Thymus (tissue), 11 donors: ENCODE measurements around the gene SYDE2. TPM values are rescaled to one million over a fixed set of nuclear protein-coding genes. Genes with fewer than 3 reads are reported as not detected.

Experiments
- DNase-seq, 9 donors: peaks; one replicate each; pipeline ENCODE4 v3.0.0-alpha.2; 2013; ENCODE audit warnings: low spot score in 9 of 9, low read depth in 6 of 9, missing footprints in 1 of 9
- H3K27ac ChIP-seq, 2 donors: one replicate each; pipeline ENCODE4 v1.5.1; 2013; ENCODE audit warnings: control low read depth in 1 of 2, low read depth in 1 of 2, low read length in 1 of 2, mild to moderate bottlenecking in 1 of 2, moderate library complexity in 1 of 2
- H3K27me3 ChIP-seq, 2 donors: one replicate each; pipeline ENCODE4 v1.5.1; 2013; ENCODE audit warnings: low read length in 1 of 2; ENCODE audit not compliant: control insufficient read depth in 2 of 2, insufficient read depth in 1 of 2
- H3K36me3 ChIP-seq, 2 donors: one replicate each; pipeline ENCODE4 v1.5.1; 2013; ENCODE audit warnings: low read length in 1 of 2, mild to moderate bottlenecking in 1 of 2, moderate library complexity in 1 of 2; ENCODE audit not compliant: control insufficient read depth in 2 of 2, insufficient read depth in 2 of 2
- H3K4me1 ChIP-seq, 2 donors: one replicate each; pipeline ENCODE4 v1.5.1; 2013; ENCODE audit warnings: low read length in 2 of 2; ENCODE audit not compliant: control insufficient read depth in 2 of 2, insufficient read depth in 2 of 2
- H3K4me3 ChIP-seq, 2 donors: one replicate each; pipeline ENCODE4 v1.5.1; 2013; ENCODE audit warnings: low read length in 2 of 2, control low read depth in 1 of 2, mild to moderate bottlenecking in 1 of 2
- H3K9me3 ChIP-seq, 2 donors: one replicate each; pipeline ENCODE4 v1.5.1; 2013; ENCODE audit warnings: low read length in 1 of 2, mild to moderate bottlenecking in 1 of 2; ENCODE audit not compliant: control insufficient read depth in 2 of 2, insufficient read depth in 1 of 2
- WGBS: extraction: QIAGEN DNeasy Blood & Tissue Kit; methylation state at CpG from one replicate; pipeline ENCODE4 v1.1.7; 2013; 5-methylcytosine and 5-hydroxymethylcytosine counted together
- polyA plus RNA-seq: library from polyadenylated mRNA; stranded (reverse); fragments of 200-250 nt; gene quantifications from one replicate; pipeline ENCODE4 v1.2.3, GENCODE V29; 2013
- total RNA-seq: library from RNA; stranded (reverse); fragments of 120-200 nt; gene quantifications from one replicate; pipeline ENCODE4 v1.2.4, GENCODE V29; 2013
- donor health status: healthy.

The SYDE2 gene
- total and polyA plus RNA-seq, 2 donors: 1.1 to 1.3 TPM

DNA sequence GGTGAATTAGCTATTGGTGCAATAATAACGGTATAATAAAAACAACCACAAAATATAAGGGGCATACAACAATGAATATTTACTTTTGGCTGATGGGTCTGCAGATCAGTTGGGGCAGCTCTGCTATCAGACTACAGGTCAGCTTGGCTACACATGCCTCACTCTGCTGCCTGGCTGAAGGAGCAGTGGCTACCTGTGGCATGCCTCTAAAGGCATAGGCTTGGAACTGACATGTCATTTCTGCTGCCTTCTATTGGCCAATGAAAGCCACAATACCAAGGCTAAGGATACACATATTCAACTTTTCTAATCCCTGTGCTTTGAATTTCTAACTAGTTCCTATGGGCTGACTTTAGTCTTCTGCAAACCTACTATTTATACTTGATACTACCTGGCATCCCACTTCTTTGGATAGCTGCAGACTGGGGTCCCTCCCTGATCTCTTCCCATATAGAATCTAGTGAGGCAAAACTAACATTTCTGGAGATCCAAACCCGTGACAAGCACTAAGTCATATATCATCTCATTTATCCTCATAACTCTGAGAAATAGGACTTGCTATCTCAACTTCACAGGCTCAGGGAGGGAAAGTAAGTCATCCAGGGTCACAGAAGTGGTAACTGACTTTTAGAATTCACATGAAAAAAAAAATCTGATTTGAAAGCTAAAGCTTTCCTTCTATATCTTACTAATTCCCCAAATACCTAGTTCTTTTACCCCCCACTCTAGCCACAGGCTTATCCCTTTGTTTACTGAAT is 19.2 kb upstream of the SYDE2 start:
- no peak for DNase-seq

DNA sequence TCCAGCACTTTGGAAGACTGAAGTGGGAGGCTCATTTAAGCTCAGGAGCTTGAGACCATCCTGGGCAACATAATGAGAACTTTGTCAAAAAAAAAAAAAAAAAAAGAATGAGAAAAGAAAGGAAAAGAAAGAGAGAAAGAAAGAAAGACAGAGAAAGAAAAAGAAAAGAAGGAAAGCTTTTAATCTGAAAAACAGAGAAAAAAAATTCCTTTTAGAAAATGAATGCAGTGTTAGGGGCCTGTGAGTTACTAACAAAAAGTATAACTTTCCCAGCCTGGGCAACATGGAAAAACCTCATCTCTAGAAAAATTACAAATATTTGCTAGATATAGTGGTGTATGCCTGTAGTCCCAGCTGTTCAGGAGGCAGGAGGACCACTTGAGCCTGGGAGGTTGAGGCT is 15.9 kb upstream of the SYDE2 start:
- H3K4me1 ChIP-seq: no peaks in the 10 kb centered on the region
- no peaks in the 10 kb centered on the region for H3K9me3 ChIP-seq
- H3K27me3 ChIP-seq: no peaks in the 10 kb centered on the region
- no peaks in the 10 kb centered on the region for H3K36me3 ChIP-seq
- no peak overlapping the region for H3K27ac ChIP-seq
- no peak overlapping the region for H3K4me3 ChIP-seq
- DNase-seq: no peak

More for the DNA sequence above, 19.2 kb upstream of the SYDE2 start:
- Histone ChIP-seq H3K4me1 (no peaks in the 10 kb centered on the region), H3K4me3 (no peak overlapping the region), H3K36me3 (no peaks in the 10 kb centered on the region), H3K27me3 (no peaks in the 10 kb centered on the region), H3K27ac (no peak overlapping the region), H3K9me3 (no peaks in the 10 kb centered on the region)
- WGBS: 97% methylated on average over 2 of the region's 2 CpGs

GRCh38 chr1:85214654-85215053 is 13.8 kb upstream of the SYDE2 start:
- no peak for DNase-seq
- H3K27ac ChIP-seq: no peak overlapping the region
- H3K4me1 ChIP-seq: no peaks in the 10 kb centered on the region
- no peak overlapping the region for H3K4me3 ChIP-seq
- no peaks in the 10 kb centered on the region for H3K36me3 ChIP-seq
- no peaks in the 10 kb centered on the region for H3K9me3 ChIP-seq
- 94% methylated on average over 5 of the region's 5 CpGs for WGBS
- H3K27me3 ChIP-seq: no peaks in the 10 kb centered on the region

GRCh38 chr1:85208488-85208887 is 7.7 kb upstream of the SYDE2 start:
- DNase-seq: no peak
- WGBS: 96% methylated on average over 2 of the region's 2 CpGs
- H3K4me1 ChIP-seq: no peaks in the 10 kb centered on the region

DNA sequence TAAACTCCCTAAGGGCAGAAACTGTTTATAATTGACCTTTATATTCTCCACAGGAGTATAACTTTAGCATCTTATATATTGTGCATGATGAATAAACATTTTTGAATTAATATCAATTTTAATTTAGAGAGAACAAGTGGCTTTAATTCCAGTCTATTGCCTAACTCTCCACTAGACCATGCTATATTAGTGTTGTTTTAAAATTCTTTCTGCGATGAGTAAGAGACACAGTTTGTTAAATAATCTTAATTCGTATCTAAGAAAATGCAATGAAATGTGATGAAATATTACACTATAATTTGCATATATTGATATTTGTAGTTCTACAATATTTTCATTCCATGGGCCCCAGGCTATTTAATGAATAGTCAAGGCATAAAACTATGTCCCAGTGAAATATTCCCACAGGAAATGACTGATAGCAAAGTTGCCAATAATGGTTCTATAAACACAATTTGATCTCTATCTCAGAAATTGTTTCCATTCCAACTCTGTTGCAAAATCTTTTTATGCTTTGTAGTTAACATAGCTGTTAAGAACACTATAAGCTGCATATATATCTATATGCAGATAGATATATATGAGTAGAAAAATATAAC is 2.9 kb upstream of the SYDE2 start:
- Histone ChIP-seq H3K36me3 (no peaks in the 10 kb centered on the region), H3K9me3 (no peaks in the 10 kb centered on the region), H3K4me3 (no peak overlapping the region), H3K27me3 (peaks cover 17 to 65% of the 10 kb centered on the region in 2 donors), H3K27ac (no peak overlapping the region), H3K4me1 (peaks cover 0 to 10% of the 10 kb centered on the region in 2 donors)
- WGBS: 93% methylated on average over 2 of the region's 2 CpGs
- no peak for DNase-seq

More at GRCh38 chr1:85208488-85208887, 7.7 kb upstream of the SYDE2 start:
- Histone ChIP-seq H3K36me3 (no peaks in the 10 kb centered on the region), H3K27me3 (peaks cover 0 to 17% of the 10 kb centered on the region in 2 donors), H3K27ac (no peak overlapping the region), H3K4me3 (no peak overlapping the region), H3K9me3 (no peaks in the 10 kb centered on the region)

DNA sequence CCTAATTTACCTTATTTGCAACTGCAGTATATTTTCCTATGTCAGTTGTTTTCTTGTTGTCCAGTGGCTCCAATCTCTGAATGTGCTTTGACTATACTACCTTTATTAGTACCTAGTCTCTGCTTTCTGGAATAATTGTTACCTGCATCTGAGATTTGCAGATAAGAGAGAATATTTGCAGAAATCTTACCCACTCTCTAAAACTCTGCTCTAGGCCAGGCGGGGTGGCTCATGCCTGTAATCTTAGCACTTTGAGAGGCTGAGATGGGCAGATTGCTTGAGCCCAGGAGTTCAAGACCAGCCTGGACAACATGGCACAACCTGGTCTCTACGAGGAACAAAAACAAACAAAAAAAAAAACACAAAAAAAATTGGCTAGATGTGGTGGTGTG is 2.0 kb upstream of the SYDE2 start:
- peaks cover 17 to 64% of the 10 kb centered on the region in 2 donors for H3K27me3 ChIP-seq
- H3K4me1 ChIP-seq: peaks cover 0 to 10% of the 10 kb centered on the region in 2 donors
- H3K4me3 ChIP-seq: no peak overlapping the region
- H3K36me3 ChIP-seq: no peaks in the 10 kb centered on the region
- DNase-seq: no peak
- H3K9me3 ChIP-seq: no peaks in the 10 kb centered on the region
- WGBS: 97% methylated on average over 2 of the region's 2 CpGs
- no peak overlapping the region for H3K27ac ChIP-seq

- Histone ChIP-seq H3K36me3 (no peaks in the 10 kb centered on the region), H3K27ac (peak overlapping the region in 1 of 2 donors; percentile 84), H3K27me3 (peaks cover 17 to 67% of the 10 kb centered on the region in 2 donors), H3K4me3 (peak overlapping the region; percentile 38 to 58), H3K9me3 (no peaks in the 10 kb centered on the region), H3K4me1 (peaks cover 0 to 10% of the 10 kb centered on the region in 2 donors)
- DNase-seq: peak in 1 of 9 donors; percentile 19
- 23% methylated on average over 14 of the region's 14 CpGs for WGBS
These were observed 1.5 kb upstream of the SYDE2 start for GRCh38 chr1:85202092-85202863.

GRCh38 chr1:85201340-85202091 is 700 bp upstream of the SYDE2 start:
- H3K4me1 ChIP-seq: peaks cover 0 to 10% of the 10 kb centered on the region in 2 donors
- under 1% methylated on average over 81 of the region's 81 CpGs for WGBS
- H3K27ac ChIP-seq: peak overlapping the region in 1 of 2 donors; percentile 84
- no peaks in the 10 kb centered on the region for H3K9me3 ChIP-seq
- peak in 4 of 9 donors; percentile 29 to 59 (median 36) for DNase-seq
- H3K36me3 ChIP-seq: no peaks in the 10 kb centered on the region
- peaks cover 17 to 67% of the 10 kb centered on the region in 2 donors for H3K27me3 ChIP-seq
- peak overlapping the region; percentile 38 to 58 for H3K4me3 ChIP-seq
